WTC11 (cell line): ENCODE results near the gene DPP4. TPM values are rescaled to one million over a fixed set of nuclear protein-coding genes. Genes with fewer than 3 reads are reported as not detected.
"Not testable (repeated sequence)": the region's sequence is repeated elsewhere in the genome, so short reads cannot be mapped to it uniquely, and the experiment has no call there.

Experiments used
- ATAC-seq: fragments of 200-7000 bp; cut with Tn5 transposase; 2 replicates; pipeline ENCODE4 v1.10.0; 2021; ENCODE audit warnings: mild to moderate bottlenecking, moderate library complexity
- CTCF ChIA-PET: fragments of 300-600 bp; sonication (Branson Sonifier 250); formaldehyde crosslinking; loops from one replicate; lab custom pipeline; 2021; ENCODE audit warnings: antibody characterized with exemption; lab: Charles Lee
- POLR2A ChIA-PET: fragments of 350-600 bp; sonication (Branson Sonifier 250); formaldehyde crosslinking; loops from one replicate; lab custom pipeline; 2021; ENCODE audit warnings: antibody characterized with exemption; lab: Charles Lee
- DNase-seq: peaks from one replicate; pipeline ENCODE4 v3.0.0; 2021; ENCODE audit warnings: low spot score
- H3K27ac Mint-ChIP-seq: 2 replicates; pipeline ENCODE4 v1.8.0; 2021; ENCODE audit warnings: mixed read lengths
- H3K27me3 Mint-ChIP-seq: 2 replicates; pipeline ENCODE4 v1.8.0; 2021; ENCODE audit warnings: low read depth, mild to moderate bottlenecking, moderate library complexity, mixed read lengths
- H3K36me3 Mint-ChIP-seq: 2 replicates; pipeline ENCODE4 v1.8.0; 2021; ENCODE audit warnings: mixed read lengths
- H3K4me1 Mint-ChIP-seq: 2 replicates; pipeline ENCODE4 v1.8.0; 2022; ENCODE audit warnings: mixed read lengths
- H3K4me3 Mint-ChIP-seq: 2 replicates; pipeline ENCODE4 v1.8.0; 2021; ENCODE audit warnings: mild to moderate bottlenecking, moderate library complexity, mixed read lengths
- H3K9me3 Mint-ChIP-seq: 2 replicates; pipeline ENCODE4 v1.8.0; 2021; ENCODE audit warnings: mixed read lengths
- CREB1 ChIP-seq: sonication (generic); formaldehyde crosslinking; IDR thresholded peaks from 2 replicates; pipeline ENCODE4 v1.8.0; 2023; ENCODE audit warnings: mild to moderate bottlenecking, missing genetic modification reagents
- CREM ChIP-seq: sonication (generic); formaldehyde crosslinking; IDR thresholded peaks from 2 replicates; pipeline ENCODE4 v1.8.1; 2022; ENCODE audit warnings: mild to moderate bottlenecking, missing genetic modification reagents, moderate library complexity
- ESRRA ChIP-seq: sonication (generic); formaldehyde crosslinking; IDR thresholded peaks from 2 replicates; pipeline ENCODE4 v1.8.1; 2022; ENCODE audit warnings: mild to moderate bottlenecking, missing genetic modification reagents, borderline replicate concordance
- GABPB1 ChIP-seq: sonication (generic); formaldehyde crosslinking; IDR thresholded peaks from 2 replicates; pipeline ENCODE4 v1.8.1; 2023; ENCODE audit warnings: mild to moderate bottlenecking, missing genetic modification reagents
- GRHL2 ChIP-seq: fragments of 250-450 bp; sonication (Bioruptor Pico); IDR thresholded peaks from 2 replicates; pipeline ENCODE4 v1.8.0; 2022; ENCODE audit warnings: mild to moderate bottlenecking, moderate library complexity; ENCODE audit not compliant: insufficient replicate concordance, severe bottlenecking
- MXD4 ChIP-seq: fragments of 250-450 bp; sonication (Bioruptor Pico); IDR thresholded peaks from 2 replicates; pipeline ENCODE4 v1.8.0; 2021; ENCODE audit warnings: mild to moderate bottlenecking, moderate library complexity, borderline replicate concordance
- MYBL2 ChIP-seq: sonication (generic); formaldehyde crosslinking; IDR thresholded peaks from 2 replicates; pipeline ENCODE4 v1.8.1; 2023; ENCODE audit warnings: mild to moderate bottlenecking, moderate library complexity, missing genetic modification reagents
- NR3C1 ChIP-seq: sonication (generic); formaldehyde crosslinking; conservative IDR thresholded peaks from 2 replicates; pipeline ENCODE4 v1.8.1; 2023; ENCODE audit warnings: low read depth, mild to moderate bottlenecking, missing genetic modification reagents
- OVOL2 ChIP-seq: fragments of 250-450 bp; sonication (Bioruptor Pico); IDR thresholded peaks from 2 replicates; pipeline ENCODE4 v1.9.0; 2021; ENCODE audit warnings: mild to moderate bottlenecking, borderline replicate concordance
- PREB ChIP-seq: sonication (generic); formaldehyde crosslinking; IDR thresholded peaks from 2 replicates; pipeline ENCODE4 v1.8.1; 2022; ENCODE audit warnings: mild to moderate bottlenecking, missing genetic modification reagents, moderate library complexity, borderline replicate concordance
- SMAD4 ChIP-seq: sonication (generic); formaldehyde crosslinking; IDR thresholded peaks from 2 replicates; pipeline ENCODE4 v1.8.0; 2022; ENCODE audit warnings: mild to moderate bottlenecking, missing genetic modification reagents
- USF2 ChIP-seq: sonication (generic); formaldehyde crosslinking; IDR thresholded peaks from 2 replicates; pipeline ENCODE4 v1.8.1; 2023; ENCODE audit warnings: mild to moderate bottlenecking, missing genetic modification reagents, moderate library complexity
- ZBTB43 ChIP-seq: sonication (generic); formaldehyde crosslinking; IDR thresholded peaks from 2 replicates; pipeline ENCODE4 v1.8.1; 2023; ENCODE audit warnings: mild to moderate bottlenecking, missing genetic modification reagents
- ZNF425 ChIP-seq: fragments of 250-450 bp; sonication (Bioruptor Pico); conservative IDR thresholded peaks from 2 replicates; pipeline ENCODE4 v1.9.0; 2021; ENCODE audit warnings: mild to moderate bottlenecking
- ZNF512 ChIP-seq: sonication (generic); formaldehyde crosslinking; IDR thresholded peaks from 2 replicates; pipeline ENCODE4 v1.8.1; 2022; ENCODE audit warnings: missing genetic modification reagents, borderline replicate concordance
- total RNA-seq: library from RNA; stranded (reverse); gene quantifications from 3 replicates; pipeline ENCODE4 v1.2.3, GENCODE V29; 2021
- TF ChIP-seq, protein P1 (sequence below): sonication (generic); formaldehyde crosslinking; IDR thresholded peaks from 2 replicates; pipeline ENCODE4 v1.8.0; 2022; ENCODE audit warnings: missing genetic modification reagents
- TF ChIP-seq, protein P2 (sequence below): sonication (generic); formaldehyde crosslinking; IDR thresholded peaks from 2 replicates; pipeline ENCODE4 v1.8.1; 2022; ENCODE audit warnings: mild to moderate bottlenecking, moderate library complexity, missing genetic modification reagents

Gene DPP4
- total RNA-seq, 1 experiment from 2014 or later, result 3.6 TPM

DNA sequence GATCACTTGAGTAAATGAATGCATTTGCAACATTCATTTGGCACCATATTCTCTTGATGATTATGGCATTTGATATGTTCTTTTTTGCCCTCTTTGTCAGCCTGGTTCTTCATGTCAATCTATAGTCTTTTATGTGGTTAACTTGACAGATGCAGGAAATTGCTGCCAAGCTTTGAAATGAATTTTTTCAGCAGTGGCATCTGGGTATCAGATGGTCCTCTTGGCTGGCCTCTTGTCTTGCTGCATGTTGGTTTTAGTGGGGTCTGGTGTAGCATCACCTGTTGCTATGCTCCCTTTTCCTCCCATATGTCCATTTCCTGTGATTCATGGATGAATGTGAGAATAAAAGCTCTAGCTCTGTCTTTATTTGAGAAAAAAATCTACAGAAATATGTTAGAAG lies 119.9 kb downstream of the DPP4 start:
- Mint-ChIP-seq H3K27ac (no peak overlapping the region), H3K36me3 (no peaks in the 10 kb centered on the region), H3K4me3 (no peak overlapping the region), H3K27me3 (no peaks in the 10 kb centered on the region), H3K9me3 (no peaks in the 10 kb centered on the region), H3K4me1 (no peaks in the 10 kb centered on the region)
- POLR2A ChIA-PET, result no interaction called here
- TF ChIP-seq ZBTB43 (CRISPR knock-in tag) (no peak), OVOL2 (CRISPR knock-in tag) (no peak), SMAD4 (CRISPR knock-in tag) (no peak), NR3C1 (CRISPR knock-in tag) (no peak), ZNF512 (no peak), GRHL2 (CRISPR knock-in tag) (no peak)
- ATAC-seq (no peak), DNase-seq (no peak)
- CTCF ChIA-PET, result no interaction called here

GRCh38 chr2:161953367-161953766 lies 120.6 kb downstream of the DPP4 start:
- H3K4me1 Mint-ChIP-seq, CTCF ChIA-PET, POLR2A ChIA-PET, DNase-seq, H3K27ac Mint-ChIP-seq, H3K4me3 Mint-ChIP-seq, H3K27me3 Mint-ChIP-seq, H3K9me3 Mint-ChIP-seq, ATAC-seq, H3K36me3 Mint-ChIP-seq: not testable (repeated sequence)

- no peak overlapping the region for H3K4me3 Mint-ChIP-seq
- no peaks in the 10 kb centered on the region for H3K27me3 Mint-ChIP-seq
- H3K4me1 Mint-ChIP-seq, result peaks cover 5% of the 10 kb centered on the region
- no peaks in the 10 kb centered on the region for H3K36me3 Mint-ChIP-seq
- DNase-seq (no peak), ATAC-seq (no peak)
- POLR2A ChIA-PET, result no interaction called here
- TF ChIP-seq, protein P1, sequence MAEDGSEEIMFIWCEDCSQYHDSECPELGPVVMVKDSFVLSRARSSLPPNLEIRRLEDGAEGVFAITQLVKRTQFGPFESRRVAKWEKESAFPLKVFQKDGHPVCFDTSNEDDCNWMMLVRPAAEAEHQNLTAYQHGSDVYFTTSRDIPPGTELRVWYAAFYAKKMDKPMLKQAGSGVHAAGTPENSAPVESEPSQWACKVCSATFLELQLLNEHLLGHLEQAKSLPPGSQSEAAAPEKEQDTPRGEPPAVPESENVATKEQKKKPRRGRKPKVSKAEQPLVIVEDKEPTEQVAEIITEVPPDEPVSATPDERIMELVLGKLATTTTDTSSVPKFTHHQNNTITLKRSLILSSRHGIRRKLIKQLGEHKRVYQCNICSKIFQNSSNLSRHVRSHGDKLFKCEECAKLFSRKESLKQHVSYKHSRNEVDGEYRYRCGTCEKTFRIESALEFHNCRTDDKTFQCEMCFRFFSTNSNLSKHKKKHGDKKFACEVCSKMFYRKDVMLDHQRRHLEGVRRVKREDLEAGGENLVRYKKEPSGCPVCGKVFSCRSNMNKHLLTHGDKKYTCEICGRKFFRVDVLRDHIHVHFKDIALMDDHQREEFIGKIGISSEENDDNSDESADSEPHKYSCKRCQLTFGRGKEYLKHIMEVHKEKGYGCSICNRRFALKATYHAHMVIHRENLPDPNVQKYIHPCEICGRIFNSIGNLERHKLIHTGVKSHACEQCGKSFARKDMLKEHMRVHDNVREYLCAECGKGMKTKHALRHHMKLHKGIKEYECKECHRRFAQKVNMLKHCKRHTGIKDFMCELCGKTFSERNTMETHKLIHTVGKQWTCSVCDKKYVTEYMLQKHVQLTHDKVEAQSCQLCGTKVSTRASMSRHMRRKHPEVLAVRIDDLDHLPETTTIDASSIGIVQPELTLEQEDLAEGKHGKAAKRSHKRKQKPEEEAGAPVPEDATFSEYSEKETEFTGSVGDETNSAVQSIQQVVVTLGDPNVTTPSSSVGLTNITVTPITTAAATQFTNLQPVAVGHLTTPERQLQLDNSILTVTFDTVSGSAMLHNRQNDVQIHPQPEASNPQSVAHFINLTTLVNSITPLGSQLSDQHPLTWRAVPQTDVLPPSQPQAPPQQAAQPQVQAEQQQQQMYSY (CRISPR knock-in tag), result no peak
- TF ChIP-seq CREB1 (CRISPR knock-in tag), result no peak
- no peak for TF ChIP-seq USF2 (CRISPR knock-in tag)
- TF ChIP-seq MYBL2 (CRISPR knock-in tag), result no peak
- no peak for TF ChIP-seq ESRRA
- no peak for TF ChIP-seq CREM (CRISPR knock-in tag)
- no peak for TF ChIP-seq PREB (CRISPR knock-in tag)
- no peak for TF ChIP-seq ZNF425 (CRISPR knock-in tag)
- no peak for TF ChIP-seq GABPB1 (CRISPR knock-in tag)
- TF ChIP-seq MXD4 (CRISPR knock-in tag), result no peak
- TF ChIP-seq, protein P2, sequence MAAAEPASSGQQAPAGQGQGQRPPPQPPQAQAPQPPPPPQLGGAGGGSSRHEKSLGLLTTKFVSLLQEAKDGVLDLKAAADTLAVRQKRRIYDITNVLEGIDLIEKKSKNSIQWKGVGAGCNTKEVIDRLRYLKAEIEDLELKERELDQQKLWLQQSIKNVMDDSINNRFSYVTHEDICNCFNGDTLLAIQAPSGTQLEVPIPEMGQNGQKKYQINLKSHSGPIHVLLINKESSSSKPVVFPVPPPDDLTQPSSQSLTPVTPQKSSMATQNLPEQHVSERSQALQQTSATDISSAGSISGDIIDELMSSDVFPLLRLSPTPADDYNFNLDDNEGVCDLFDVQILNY, result no peak
- H3K9me3 Mint-ChIP-seq, result no peaks in the 10 kb centered on the region
- H3K27ac Mint-ChIP-seq, result no peak overlapping the region
- CTCF ChIA-PET, result no interaction called here
Observed at GRCh38 chr2:161952783-161953191, 121.2 kb downstream of the DPP4 start.
